Occipital lobe (tissue), 2 donors: ENCODE measurements around the gene SAGE1. TPM values are rescaled to one million over a fixed set of nuclear protein-coding genes. Genes with fewer than 3 reads are reported as not detected.
"Not testable (repeated sequence)": the region's sequence is repeated elsewhere in the genome, so short reads cannot be mapped to it uniquely, and the experiment has no call there.

Source experiments
- DNase-seq: peaks from one replicate; lab custom pipeline; 2025; lab: John Stamatoyannopoulos, UW
- total RNA-seq: library from RNA; depleted of rRNA; stranded (reverse); fragments of >200 nt; gene quantifications from one replicate; pipeline ENCODE4 v1.2.3, GENCODE V29; 2014

The SAGE1 gene, protein sequence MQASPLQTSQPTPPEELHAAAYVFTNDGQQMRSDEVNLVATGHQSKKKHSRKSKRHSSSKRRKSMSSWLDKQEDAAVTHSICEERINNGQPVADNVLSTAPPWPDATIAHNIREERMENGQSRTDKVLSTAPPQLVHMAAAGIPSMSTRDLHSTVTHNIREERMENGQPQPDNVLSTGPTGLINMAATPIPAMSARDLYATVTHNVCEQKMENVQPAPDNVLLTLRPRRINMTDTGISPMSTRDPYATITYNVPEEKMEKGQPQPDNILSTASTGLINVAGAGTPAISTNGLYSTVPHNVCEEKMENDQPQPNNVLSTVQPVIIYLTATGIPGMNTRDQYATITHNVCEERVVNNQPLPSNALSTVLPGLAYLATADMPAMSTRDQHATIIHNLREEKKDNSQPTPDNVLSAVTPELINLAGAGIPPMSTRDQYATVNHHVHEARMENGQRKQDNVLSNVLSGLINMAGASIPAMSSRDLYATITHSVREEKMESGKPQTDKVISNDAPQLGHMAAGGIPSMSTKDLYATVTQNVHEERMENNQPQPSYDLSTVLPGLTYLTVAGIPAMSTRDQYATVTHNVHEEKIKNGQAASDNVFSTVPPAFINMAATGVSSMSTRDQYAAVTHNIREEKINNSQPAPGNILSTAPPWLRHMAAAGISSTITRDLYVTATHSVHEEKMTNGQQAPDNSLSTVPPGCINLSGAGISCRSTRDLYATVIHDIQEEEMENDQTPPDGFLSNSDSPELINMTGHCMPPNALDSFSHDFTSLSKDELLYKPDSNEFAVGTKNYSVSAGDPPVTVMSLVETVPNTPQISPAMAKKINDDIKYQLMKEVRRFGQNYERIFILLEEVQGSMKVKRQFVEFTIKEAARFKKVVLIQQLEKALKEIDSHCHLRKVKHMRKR
- total RNA-seq: not detected

DNA sequence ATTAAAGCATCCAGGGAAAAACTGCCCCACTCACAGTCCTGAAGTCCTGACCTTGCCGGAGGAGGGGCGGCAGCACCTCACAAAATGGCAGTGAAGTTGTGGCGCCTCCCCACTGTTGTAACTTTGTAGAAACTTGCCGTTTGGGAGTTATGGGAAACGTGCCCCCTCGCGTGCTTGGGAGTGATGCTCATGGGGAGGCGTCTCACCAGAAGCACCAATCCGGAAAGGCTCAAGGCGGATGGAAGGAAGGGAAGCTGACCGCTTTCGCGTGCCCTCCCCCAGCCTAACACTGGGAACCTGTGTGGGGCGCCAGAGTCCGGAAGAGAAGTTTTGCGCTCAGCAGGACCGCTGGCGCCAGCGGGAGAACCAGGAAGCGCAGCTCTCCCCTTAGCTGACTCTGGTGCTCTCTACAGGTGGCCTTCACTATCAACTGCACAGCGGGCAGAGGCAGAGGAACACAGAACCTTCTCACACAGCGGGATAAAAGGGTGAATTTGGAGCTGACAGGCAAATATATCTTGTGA, at the start of gene SAGE1, which contains the start of gene CT45A10:
SAGE1 (plus strand) TSS at position 423 of the 524 bp plus-strand sequence. CDS start 2,527 bp downstream, outside the sequence.
CT45A10 (minus strand) TSS at position 151 of the 524 bp plus-strand sequence. CDS start 8,100 bp downstream, outside the sequence.
- DNase-seq: no peak

DNA sequence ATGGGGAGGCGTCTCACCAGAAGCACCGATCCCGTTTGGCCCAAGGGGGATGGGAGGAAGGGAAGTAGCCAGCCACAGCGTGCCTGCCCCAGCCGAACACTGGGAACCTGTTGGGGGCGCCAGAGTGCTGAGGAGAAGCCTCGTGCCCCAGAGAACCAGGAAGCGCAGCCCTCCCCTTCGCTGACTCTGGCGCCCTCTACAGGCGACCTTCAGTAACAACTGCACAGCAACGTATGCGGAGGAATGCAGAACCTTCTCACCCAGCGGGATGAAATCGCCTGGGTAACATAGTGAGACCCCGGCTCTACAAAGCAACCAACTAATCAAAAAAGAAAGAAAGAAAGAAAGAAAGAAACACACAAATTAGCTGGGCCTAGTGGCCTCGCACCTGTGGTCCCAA, 39.1 kb upstream of the SAGE1 start, which contains the start of gene CT45A8:
CT45A8 (minus strand) TSS at position 101 of the 400 bp plus-strand sequence. CDS start 3,755 bp downstream, outside the sequence.
- not testable (repeated sequence) for DNase-seq

DNA sequence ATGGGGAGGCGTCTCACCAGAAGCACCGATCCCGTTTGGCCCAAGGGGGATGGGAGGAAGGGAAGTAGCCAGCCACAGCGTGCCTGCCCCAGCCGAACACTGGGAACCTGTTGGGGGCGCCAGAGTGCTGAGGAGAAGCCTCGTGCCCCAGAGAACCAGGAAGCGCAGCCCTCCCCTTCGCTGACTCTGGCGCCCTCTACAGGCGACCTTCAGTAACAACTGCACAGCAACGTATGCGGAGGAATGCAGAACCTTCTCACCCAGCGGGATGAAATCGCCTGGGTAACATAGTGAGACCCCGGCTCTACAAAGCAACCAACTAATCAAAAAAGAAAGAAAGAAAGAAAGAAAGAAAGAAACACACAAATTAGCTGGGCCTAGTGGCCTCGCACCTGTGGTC, 21.8 kb upstream of the SAGE1 start, which contains the start of gene CT45A9:
CT45A9 (minus strand) TSS at position 101 of the 400 bp plus-strand sequence. CDS start 3,751 bp downstream, outside the sequence.
- not testable (repeated sequence) for DNase-seq

DNA sequence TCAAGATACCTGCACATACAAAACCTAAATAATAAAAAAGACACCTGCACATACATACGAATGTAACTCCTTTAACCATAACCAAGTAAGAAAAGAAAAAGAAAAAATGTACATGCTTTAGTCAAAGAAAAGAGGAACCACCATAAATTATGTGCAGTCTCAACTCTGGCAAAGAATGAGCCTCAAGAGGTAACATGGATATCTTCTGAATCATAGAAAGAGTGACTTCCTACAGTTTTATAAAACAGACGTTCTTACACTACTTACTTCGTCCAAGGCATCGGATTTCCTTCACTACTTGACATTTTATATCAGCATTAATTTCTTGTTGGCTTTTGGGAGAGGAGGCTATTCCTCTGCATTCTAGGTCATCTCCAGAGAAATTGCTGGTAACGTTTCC, 10.8 kb upstream of the SAGE1 start:
- DNase-seq: not testable (repeated sequence)

DNA sequence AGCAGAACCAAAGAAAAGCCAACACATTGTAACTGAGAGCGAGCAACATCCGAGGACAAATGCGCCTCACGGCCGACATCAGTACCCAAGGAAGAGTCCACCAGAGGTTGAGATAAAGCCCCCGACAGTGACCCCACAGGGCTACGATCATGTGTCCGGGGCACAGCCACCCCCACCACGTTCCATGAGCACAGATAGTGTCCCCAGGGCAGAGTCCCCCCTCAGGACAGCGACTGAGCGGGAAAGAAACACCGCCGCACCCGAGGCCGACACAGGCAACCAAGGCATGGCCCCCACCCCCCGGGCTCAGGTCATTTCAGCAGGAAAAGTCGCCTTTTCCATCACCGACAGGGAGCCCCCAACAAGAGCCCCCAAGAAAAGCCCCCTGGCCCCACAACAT, 5.3 kb upstream of the SAGE1 start:
- not testable (repeated sequence) for DNase-seq

DNA sequence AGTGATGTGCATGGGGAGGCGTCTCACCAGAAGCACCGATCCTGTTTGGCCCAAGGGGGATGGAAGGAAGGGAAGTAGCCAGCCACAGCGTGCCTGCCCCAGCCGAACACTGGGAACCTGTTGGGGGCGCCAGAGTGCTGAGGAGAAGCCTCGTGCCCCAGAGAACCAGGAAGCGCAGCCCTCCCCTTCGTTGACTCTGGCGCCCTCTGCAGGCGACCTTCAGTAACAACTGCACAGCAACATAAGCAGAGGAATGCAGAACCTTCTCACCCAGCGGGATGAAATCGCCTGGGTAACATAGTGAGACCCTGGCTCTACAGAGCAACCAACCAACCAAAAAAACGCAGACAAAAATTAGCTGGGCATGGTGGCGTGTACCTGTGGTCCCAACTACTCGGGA, 4.5 kb upstream of the SAGE1 start:
- not testable (repeated sequence) for DNase-seq

DNA sequence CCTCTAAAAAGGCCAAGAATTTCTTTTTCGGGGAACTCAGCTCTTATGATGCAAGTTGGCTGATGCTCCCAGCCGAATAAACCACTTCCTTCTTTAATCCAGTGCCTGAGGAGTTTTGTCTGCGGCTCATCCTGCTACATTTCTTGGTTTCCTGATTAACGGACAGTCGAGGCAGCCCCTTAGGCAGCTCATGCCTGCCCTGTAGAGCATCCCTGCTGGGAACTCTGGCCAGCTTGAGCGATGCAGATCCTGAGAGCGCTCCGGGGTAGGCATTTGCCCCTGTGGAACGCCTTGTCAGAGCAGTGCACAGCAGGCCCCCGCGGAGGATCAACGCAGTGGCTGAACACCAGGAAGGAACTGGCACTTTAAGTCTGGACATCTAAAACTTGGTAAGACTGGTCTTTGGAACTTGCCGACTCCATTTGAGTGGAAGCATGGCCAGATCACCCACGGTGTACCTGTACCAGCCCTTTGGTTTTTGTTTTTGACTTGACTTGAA, 3.4 kb upstream of the SAGE1 start:
- DNase-seq: no peak

DNA sequence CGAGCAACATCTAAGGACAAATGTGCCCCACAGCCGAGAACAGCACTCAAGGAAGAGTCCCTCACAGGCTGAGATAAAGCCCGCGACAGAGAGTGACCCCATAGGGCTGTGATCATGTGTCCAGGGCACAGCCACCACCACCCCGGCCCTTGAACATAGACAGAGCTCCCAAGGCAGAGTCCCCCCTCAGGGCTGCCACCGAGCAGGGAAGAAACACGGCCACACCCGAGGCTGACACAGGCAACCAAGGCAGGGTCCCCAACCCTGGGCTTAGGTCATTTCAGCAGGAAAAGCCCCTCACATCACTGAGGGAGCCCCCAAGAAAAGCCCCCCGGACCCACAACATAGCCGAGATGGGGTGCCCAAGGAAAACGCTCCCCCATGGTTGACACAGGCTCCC, 735 bp upstream of the SAGE1 start:
- no peak for DNase-seq

DNA sequence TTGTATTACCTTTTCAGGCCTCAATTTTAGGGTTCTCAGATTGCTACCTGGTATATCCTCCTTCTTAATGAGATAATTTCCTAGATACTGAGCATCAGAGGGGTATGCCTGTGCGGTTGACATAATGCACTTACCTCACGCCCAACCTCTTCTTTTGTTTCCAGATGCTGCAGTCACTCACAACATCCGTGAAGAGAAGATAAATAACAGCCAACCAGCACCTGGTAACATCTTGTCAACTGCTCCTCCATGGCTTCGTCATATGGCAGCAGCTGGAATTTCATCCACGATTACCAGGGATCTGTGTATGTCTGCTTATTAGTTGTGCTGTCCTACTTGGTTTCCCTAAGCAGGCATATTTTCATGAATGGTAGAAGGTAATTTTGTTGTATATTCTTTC, 16.7 kb downstream of the SAGE1 start:
- DNase-seq: no peak

DNA sequence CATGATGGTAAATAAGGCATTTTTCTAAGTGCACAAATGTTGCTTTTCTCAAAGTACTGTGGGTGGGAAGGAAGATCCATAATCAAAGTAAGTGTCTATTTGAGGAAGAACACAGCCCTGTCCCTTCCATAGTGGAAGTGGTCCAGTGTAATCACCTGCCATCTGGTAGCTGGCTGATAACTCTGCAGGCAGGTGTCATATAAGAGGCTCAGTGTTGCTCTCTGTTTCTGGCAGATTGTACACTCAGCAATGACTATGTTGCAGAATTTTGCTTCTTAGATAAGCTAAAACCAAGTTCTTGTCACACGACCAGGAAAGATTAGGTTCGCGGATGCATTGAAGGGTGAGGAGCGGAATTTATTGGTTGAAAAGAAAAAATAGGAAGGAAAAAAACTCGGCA, 20.9 kb downstream of the SAGE1 start:
- no peak for DNase-seq

DNA sequence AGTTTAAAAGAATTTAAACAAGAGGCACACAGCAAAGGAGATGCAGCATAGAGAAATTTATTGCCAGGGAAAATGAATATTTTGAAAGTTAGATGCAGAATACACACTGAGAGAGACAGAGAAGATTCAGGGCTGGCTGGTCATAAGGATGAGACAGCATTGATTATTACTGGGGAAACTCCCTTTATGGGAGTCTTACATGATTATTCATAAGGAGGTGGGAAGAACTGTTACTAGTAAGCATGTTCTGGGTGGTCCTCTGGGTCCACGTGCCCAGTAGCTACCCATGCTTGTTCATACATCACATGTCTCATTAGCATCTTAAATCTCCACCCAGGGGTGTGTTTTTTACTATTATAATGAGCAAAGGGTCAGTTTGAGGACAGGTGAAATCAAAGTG, 27.0 kb downstream of the SAGE1 start:
- DNase-seq: not testable (repeated sequence)

DNA sequence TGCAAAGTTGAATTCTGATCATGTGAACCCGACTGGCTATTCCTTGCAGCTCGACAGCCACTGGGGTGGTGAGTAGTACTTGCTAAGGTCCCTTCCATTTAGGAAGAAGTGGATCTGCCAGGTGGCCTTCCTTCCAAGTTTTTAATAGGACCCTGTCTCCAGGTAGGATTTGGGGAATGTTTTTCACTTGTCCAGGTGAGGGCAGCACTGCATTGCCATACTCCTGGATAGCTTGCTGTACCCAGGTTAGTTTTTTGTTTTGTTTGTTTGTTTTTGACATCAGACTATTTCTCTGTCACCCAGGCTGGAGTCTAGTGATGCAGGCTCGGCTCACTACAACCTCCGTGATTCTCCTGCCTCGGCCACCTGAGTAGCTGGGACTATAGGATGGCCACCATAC, 29.8 kb downstream of the SAGE1 start:
- no peak for DNase-seq

DNA sequence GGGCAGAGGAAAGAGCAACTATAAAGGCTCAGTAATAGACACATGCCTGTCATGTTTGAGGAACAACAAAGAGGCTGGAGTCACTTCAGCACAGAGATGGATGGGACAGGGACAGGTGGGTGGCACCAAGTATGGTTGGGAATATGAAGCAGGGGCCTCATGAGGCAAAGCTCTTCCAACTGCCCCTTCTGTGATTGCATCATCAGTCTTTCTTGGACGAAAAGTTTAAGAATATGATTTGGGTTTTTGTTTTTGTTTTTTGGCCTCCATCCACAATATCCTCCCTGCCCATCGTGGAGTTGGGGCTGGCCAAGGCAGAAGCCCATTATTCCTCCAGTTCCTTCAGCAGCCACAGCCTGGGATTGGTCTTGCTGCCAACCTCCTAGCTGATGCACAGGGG, 34.4 kb downstream of the SAGE1 start:
- DNase-seq: no peak

DNA sequence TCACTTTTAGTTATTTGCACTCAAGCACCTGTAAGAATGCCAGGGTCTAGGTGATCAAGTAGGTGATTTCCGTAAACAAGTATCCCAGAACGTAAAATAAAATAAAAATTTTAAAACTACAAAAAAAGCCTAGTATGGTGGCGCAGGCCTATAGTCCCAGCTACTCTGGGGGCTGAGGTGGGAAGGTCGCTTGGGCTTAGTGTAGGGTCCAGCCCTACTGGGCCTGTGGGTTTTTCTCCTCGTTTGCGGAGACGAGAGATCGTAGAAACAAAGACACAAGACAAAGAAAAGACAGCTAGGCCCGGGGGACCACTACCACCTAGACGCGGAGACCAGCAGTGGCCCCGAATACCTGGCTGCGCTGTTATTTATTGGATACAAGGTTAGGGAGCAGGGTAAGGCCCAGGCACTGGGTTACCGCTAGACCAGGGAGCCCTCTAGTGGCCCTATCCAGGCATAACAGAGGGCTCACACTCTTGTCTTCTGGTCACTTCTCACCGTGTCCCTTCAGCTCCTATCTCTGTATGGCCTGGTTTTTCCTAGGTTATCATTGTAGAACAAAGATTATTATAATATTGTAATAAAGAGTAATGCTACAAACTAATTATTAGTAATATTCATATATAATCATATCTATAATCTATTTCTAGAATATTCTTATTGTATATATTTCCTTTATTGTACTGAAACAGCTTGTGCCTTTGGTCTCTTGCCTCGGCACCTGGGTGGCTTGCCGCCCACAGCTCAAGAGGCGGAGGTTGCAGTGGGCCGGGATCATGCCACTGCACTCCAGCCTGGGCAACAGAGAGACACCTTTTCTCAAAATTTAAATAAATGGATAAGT, 38.4 kb downstream of the SAGE1 start:
- DNase-seq: peak; percentile 0

DNA sequence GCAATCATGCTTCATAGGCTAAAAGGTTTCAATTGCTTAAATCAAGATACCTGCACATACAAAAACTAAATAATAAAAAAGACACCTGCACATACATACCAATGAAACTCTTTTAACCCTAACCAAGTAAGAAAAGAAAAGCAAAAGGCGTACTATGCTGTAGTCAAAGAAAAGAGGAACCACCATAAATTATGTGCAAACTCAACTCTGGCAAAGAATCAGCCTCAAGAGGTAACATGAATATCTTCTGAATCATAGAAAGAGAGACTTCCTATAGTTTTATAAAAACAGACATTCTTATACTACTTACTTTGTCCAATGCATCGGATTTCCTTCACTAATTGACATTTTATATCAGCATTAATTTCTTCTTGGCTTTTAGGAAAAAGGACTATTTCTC, 51.0 kb downstream of the SAGE1 start:
- no peak for DNase-seq

DNA sequence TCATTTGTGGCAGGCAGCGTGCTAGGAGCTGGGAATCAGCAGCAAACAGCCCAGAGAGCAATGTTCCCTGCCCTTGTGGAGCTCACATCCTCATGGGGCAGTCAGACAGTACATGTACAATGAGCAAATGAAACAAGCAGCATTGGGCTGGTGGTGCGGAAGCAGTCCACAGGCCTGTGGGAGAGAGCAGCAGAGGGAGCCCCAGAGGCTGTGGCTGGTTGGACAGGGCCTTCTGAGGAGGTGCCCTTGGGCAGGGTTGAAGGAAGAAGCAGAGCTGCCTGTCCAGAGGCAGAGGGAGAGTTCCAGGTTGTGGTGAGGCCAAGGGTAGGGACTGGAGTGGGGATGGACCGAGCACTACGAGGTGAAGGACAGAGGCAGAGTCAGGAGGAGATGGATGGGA, 57.8 kb downstream of the SAGE1 start:
- DNase-seq: no peak
